Omental fat pad (tissue), 4 donors: Measurements from ENCODE around the gene SAMD4A. TPM values are rescaled to one million over a fixed set of nuclear protein-coding genes. Genes with fewer than 3 reads are reported as not detected.

ENCODE experiments used
- ATAC-seq: fragments of 150-250 bp; one replicate; pipeline ENCODE4 v1.9.1; 2016; ENCODE audit warnings: mild to moderate bottlenecking, moderate library complexity; ENCODE audit not compliant: low FRiP score
- DNase-seq: peaks from one replicate; pipeline ENCODE4 v3.0.0-alpha.2; 2019; ENCODE audit warnings: low spot score
- total RNA-seq, 4 donors: library from RNA; depleted of rRNA; stranded (reverse); fragments of >200 nt; gene quantifications; one replicate each; pipeline ENCODE4 v1.1.0, GENCODE V29; 2016
- TF ChIP-seq, protein P1 (sequence below), 3 donors: fragments of 450-650 bp; IDR thresholded peaks; one replicate each; pipeline ENCODE4 v1.5.1; 2016 to 2017; ENCODE audit warnings: antibody characterized with exemption in 3 of 3, mild to moderate bottlenecking in 3 of 3, moderate library complexity in 2 of 3

The SAMD4A gene
- total RNA-seq, 4 donors from 2014 or later: 33.9 to 116 (median 38.3) TPM

DNA sequence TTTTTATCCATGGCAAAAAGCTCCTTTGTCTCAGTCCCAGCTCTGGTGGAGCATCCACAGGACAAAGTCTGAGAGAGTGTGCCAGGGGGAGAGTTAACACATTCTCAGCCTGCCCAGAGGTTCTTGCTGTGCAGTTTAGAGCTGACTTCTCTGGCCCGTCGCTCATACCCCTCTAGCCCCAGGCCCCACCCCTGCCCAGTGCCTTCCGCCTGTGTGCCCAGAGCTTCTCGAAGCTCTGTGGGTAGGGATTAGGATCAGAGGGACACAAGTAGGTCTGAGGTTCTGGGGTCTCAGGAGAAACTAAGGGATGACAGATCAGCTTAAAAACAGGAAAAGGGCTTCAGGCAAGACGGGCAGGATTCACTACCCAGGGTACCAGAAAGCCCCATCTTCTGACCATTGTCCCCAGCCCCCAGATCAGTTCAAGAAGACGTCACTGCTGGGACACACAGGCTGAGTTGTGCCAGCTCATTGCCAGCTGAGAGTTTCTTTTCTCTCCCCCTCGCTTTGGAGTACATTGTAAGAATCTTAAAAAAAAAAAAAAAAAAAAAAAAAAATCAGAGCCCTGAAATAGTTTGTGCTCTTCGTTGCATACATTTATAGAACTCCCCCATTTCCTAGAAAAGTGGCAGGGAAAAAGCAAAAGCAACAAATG lies 208.7 kb downstream of the SAMD4A start:
- no peak for DNase-seq
- no peak for ATAC-seq
- TF ChIP-seq, protein P1, sequence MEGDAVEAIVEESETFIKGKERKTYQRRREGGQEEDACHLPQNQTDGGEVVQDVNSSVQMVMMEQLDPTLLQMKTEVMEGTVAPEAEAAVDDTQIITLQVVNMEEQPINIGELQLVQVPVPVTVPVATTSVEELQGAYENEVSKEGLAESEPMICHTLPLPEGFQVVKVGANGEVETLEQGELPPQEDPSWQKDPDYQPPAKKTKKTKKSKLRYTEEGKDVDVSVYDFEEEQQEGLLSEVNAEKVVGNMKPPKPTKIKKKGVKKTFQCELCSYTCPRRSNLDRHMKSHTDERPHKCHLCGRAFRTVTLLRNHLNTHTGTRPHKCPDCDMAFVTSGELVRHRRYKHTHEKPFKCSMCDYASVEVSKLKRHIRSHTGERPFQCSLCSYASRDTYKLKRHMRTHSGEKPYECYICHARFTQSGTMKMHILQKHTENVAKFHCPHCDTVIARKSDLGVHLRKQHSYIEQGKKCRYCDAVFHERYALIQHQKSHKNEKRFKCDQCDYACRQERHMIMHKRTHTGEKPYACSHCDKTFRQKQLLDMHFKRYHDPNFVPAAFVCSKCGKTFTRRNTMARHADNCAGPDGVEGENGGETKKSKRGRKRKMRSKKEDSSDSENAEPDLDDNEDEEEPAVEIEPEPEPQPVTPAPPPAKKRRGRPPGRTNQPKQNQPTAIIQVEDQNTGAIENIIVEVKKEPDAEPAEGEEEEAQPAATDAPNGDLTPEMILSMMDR (IDR thresholded peaks at IDR 0.05): no peak

GRCh38 chr14:54776361-54777001 lies 209.6 kb downstream of the SAMD4A start:
- ATAC-seq (no peak), DNase-seq (no peak)
- TF ChIP-seq, protein P1 (IDR thresholded peaks at IDR 0.05): no peak

DNA sequence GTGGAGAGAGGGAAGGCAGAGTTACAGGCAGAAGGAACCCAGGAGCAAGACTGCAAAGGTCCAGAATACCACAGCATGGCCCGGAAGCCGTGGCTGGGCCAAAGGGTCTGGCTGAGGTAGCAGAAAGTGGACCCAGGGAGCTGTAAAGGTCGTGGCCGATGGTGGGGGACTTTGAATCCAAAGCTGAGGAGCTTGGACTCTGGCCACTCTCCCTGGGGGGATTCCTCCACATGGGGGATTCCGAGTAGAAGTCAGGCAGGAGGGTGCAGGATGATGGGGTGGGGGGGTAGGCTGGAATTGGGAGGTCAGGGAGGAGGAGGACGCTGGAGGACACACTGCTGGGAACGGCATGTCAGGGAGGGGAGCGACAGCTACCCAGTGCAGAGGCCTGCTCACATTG lies 210.5 kb downstream of the SAMD4A start:
- TF ChIP-seq, protein P1 (IDR thresholded peaks at IDR 0.05): no peak
- DNase-seq: no peak

DNA sequence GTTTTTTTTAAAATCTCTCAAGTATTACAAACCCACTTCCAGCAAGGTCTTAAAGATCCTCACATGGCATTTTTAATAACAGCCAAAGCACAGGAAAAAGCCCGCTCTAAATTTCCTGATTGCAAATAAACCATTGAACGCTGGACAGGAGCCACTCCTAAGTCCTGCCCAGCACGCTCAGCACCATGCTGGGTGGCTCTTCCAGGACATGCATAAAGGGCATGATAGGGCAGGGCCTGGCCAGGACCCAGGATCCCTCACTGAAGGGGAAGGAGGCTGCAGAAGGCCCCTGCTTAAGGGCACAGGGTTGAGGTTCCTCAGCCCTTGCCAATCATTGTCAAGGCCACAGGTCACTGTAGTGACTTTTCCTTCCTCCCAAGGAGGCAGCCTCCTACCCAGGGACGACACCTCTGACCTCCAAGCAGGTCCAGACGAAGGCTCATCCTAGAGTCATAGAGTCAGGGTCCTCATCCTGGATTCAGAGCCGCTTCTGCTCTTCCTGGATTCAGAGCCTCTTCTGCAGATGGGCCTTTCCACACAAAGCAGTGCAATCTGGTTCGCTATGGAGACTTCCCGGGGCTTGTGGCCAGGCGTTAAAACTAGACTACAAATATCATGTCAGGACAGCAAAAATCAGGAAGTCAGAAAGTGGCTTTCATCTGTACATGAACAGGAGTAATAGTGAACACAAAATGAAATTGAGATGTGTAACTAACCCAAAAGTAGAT lies 211.9 kb downstream of the SAMD4A start:
- TF ChIP-seq, protein P1 (IDR thresholded peaks at IDR 0.05): no peak
- no peak for DNase-seq
- ATAC-seq: no peak

More for the DNA sequence above, 210.5 kb downstream of the SAMD4A start:
- ATAC-seq: no peak

- DNase-seq: no peak
Observed at GRCh38 chr14:54781080-54781479, 214.2 kb downstream of the SAMD4A start.

DNA sequence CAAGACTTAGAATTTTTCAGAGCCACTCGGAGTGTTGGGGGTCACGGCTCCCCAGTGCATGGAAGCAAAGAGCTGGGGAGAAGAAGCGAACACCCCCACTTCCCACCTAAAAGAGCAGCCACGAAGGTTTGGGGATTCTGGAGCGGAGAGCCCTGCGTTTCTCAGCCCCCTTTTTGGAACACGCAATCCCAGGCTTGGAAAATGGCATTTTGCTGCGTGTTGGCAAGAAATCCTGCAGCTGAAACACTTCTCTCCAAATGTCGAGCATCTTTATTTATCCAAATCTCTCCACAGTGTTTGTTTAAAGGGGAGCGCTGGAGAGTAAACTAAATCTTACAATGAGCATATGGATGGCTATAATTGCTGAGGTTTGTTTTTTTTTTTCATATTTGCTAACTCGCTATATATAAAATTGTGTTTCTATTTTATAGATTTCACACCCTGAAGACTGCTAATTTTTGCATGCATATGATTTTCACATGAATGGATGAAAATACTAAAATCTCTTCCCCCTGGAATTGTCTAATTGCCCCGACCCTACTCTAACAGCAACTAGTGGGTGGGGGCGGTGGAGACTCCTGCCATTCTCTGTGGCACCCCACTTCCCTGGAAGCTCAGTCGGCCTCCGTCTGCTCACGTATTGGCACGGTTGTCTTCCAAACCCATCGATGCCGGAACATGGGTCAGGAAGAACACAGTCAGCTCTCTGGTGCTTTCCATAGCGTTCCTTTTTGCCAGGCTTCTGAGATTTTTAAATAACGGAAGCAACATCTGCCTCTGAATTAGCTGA lies 215.2 kb downstream of the SAMD4A start:
- DNase-seq (no peak), ATAC-seq (no peak)
- TF ChIP-seq, protein P1 (IDR thresholded peaks at IDR 0.05): no peak

More at GRCh38 chr14:54781080-54781479, 214.2 kb downstream of the SAMD4A start:
- no peak for ATAC-seq
- TF ChIP-seq, protein P1 (IDR thresholded peaks at IDR 0.05): no peak
